Keratinocyte (primary cell): ENCODE results near the gene RARA. TPM values are rescaled to one million over a fixed set of nuclear protein-coding genes. Genes with fewer than 3 reads are reported as not detected.
A peak's percentile ranks its signal among the peaks of the same experiment; 100 is the strongest.
"Not testable (repeated sequence)": the region's sequence is repeated elsewhere in the genome, so short reads cannot be mapped to it uniquely, and the experiment has no call there.

Experiments
- DNase-seq: peaks from one replicate; pipeline ENCODE4 v3.0.0-alpha.2; 2011; ENCODE audit warnings: low read depth, missing footprints, low spot score
- FAIRE-seq: peaks from 2 replicates; lab custom pipeline; 2011; peaks lifted over from hg19 to GRCh38; lab: Jason Lieb, UNC
- H2AFZ ChIP-seq: 2 replicates; pipeline ENCODE4 v1.6.0; 2012; ENCODE audit warnings: low read length, control low read depth, inconsistent platforms; ENCODE audit not compliant: control insufficient read depth
- H3K27ac ChIP-seq: 2 replicates; pipeline ENCODE4 v1.5.1; 2011; ENCODE audit warnings: low read length; ENCODE audit not compliant: control insufficient read depth, insufficient read depth
- H3K27me3 ChIP-seq: 3 replicates; pipeline ENCODE4 v1.6.0; 2011; ENCODE audit warnings: low read length; ENCODE audit not compliant: control insufficient read depth, insufficient read depth; ENCODE audit errors: extremely low read depth
- H3K36me3 ChIP-seq, 2 experiments: 2 replicates in 1 of 2; 3 replicates in 1 of 2; pipeline ENCODE4 v1.5.1; 2011; ENCODE audit warnings: low read length in 2 of 2, mild to moderate bottlenecking in 1 of 2; ENCODE audit not compliant: control insufficient read depth in 2 of 2, insufficient read depth in 2 of 2; ENCODE audit errors: extremely low read depth in 1 of 2
- H3K4me1 ChIP-seq: 3 replicates; pipeline ENCODE4 v1.5.1; 2011; ENCODE audit warnings: low read length; ENCODE audit not compliant: control insufficient read depth, insufficient read depth; ENCODE audit errors: extremely low read depth
- H3K4me2 ChIP-seq: 3 replicates; pipeline ENCODE4 v1.6.0; 2011; ENCODE audit warnings: low read depth, low read length; ENCODE audit not compliant: control insufficient read depth, insufficient read depth; ENCODE audit errors: extremely low read depth
- H3K4me3 ChIP-seq, 3 experiments: fragments of 200-600 bp in 1 of 3; sonication (generic) in 1 of 3; 2 replicates in 2 of 3; 3 replicates in 1 of 3; pipeline ENCODE4 v1.5.1; 2011 to 2016; ENCODE audit warnings: low read length in 3 of 3, mild to moderate bottlenecking in 3 of 3, control low read depth in 2 of 3, inconsistent platforms in 1 of 3, low read depth in 1 of 3, mixed read lengths in 1 of 3, mixed run types in 1 of 3, moderate library complexity in 1 of 3; ENCODE audit not compliant: control insufficient read depth in 2 of 3, insufficient read depth in 2 of 3; ENCODE audit errors: extremely low read depth in 1 of 3
- H3K79me2 ChIP-seq: 2 replicates; pipeline ENCODE4 v1.6.0; 2012; ENCODE audit warnings: low read length; ENCODE audit not compliant: control insufficient read depth, insufficient read depth
- H3K9ac ChIP-seq: 3 replicates; pipeline ENCODE4 v1.6.0; 2011; ENCODE audit warnings: low read length; ENCODE audit not compliant: control insufficient read depth, insufficient read depth; ENCODE audit errors: extremely low read depth
- H3K9me1 ChIP-seq: 3 replicates; pipeline ENCODE4 v1.6.0; 2011; ENCODE audit warnings: low read length; ENCODE audit not compliant: control insufficient read depth, insufficient read depth; ENCODE audit errors: extremely low read depth
- H3K9me3 ChIP-seq: 2 replicates; pipeline ENCODE4 v1.5.1; 2012; ENCODE audit warnings: low read depth, low read length; ENCODE audit not compliant: control insufficient read depth
- H4K20me1 ChIP-seq: 3 replicates; pipeline ENCODE4 v1.6.0; 2011; ENCODE audit warnings: low read length; ENCODE audit not compliant: control insufficient read depth, insufficient read depth; ENCODE audit errors: extremely low read depth
- CTCF ChIP-seq, 3 experiments: IDR thresholded peaks in 1 of 3; conservative IDR thresholded peaks in 1 of 3; optimal IDR thresholded peaks in 1 of 3; 2 replicates in 2 of 3; 3 replicates in 1 of 3; pipeline versions ENCODE3 to v1.5.1; 2011; ENCODE audit warnings: low read length in 3 of 3, mild to moderate bottlenecking in 3 of 3, moderate library complexity in 2 of 3, control low read depth in 1 of 3, inconsistent platforms in 1 of 3; ENCODE audit not compliant: insufficient read depth in 2 of 3; ENCODE audit errors: extremely low read depth in 1 of 3
- EZH2 ChIP-seq: IDR thresholded peaks from one replicate; pipeline ENCODE4 v1.6.1; 2012; ENCODE audit warnings: inconsistent platforms, mild to moderate bottlenecking, low read length, moderate library complexity
- dilution Hi-C: fragments of 300-500 bp; cut with MboI; formaldehyde crosslinking; loops from one replicate; pipeline ENCODE4 v1.7.0; 2020; ENCODE audit warnings: low sequenced_read_pairs; ENCODE audit not compliant: extremely low pct_ligation_motif_present
- polyA plus RNA-seq, 5 experiments: library from polyadenylated mRNA; depleted of rRNA in 3 of 5; stranded (reverse) in 3 of 5; stranded (forward) in 1 of 5; unstranded in 1 of 5; fragments of >200 nt; gene quantifications; 1 replicate in 1 of 5; 2 replicates in 3 of 5; 3 replicates in 1 of 5; pipeline versions ENCODE4 v1.2.1 to v1.2.3, GENCODE V29; 2011 to 2012; ENCODE audit warnings: missing spikeins in 2 of 5, low read depth in 1 of 5, low replicate concordance in 1 of 5

RARA gene
- polyA plus RNA-seq, 1 donor (not counting 4 experiments of a cell fraction or from before 2014, with no cell fraction given) = 3.8 TPM

- H2AFZ ChIP-seq, H3K4me3 ChIP-seq, H3K9me3 ChIP-seq, H3K9ac ChIP-seq, H3K4me2 ChIP-seq, H3K79me2 ChIP-seq, H3K27me3 ChIP-seq, FAIRE-seq, H3K9me1 ChIP-seq, DNase-seq, H4K20me1 ChIP-seq, H3K27ac ChIP-seq: not testable (repeated sequence)
- dilution Hi-C loops = loop anchor here (5.0 kb wide), 1 partner anchor 57 kb away; the partner anchor contains the start of gene GJD3
- peaks cover 0 to 31% of the 10 kb centered on the region in 2 experiments for H3K36me3 ChIP-seq
- peaks cover 45% of the 10 kb centered on the region for H3K4me1 ChIP-seq
Measured at GRCh38 chr17:40304866-40305265, 4.1 kb upstream of the RARA start.

DNA sequence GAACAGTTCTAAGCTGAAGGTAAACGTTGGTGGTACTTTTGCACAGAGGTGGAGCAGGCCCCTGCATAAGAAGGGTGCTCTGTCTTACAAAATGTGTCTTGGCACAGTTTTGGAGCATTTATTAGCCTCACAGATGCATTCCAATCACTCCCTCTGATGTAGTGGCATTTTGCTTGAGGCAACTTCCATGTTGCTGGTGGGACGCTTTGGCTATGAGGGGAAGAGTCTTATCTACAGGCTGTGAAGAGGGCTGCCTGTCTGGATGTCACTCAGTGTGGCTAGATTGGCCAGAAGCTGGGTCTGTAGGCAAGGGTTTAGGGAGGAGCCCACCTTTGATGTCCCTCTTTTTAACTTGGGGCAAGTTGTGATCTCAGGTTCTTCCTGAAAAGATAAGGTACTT, 2.6 kb upstream of the RARA start:
- no peak for TF ChIP-seq CTCF (optimal IDR thresholded peaks at IDR 0.05 in 1 of 3, IDR thresholded peaks at IDR 0.05 in 1 of 3, conservative IDR thresholded peaks at IDR 0.05 in 1 of 3; ENCODE audit: extremely low read depth in 1 of 3, insufficient read depth in 2 of 3, low read length in 3 of 3)
- no peak for TF ChIP-seq EZH2
- H3K9ac ChIP-seq = no peak overlapping the region
- dilution Hi-C loops = no loop called here

More for the DNA sequence above, 2.6 kb upstream of the RARA start:
- peak overlapping the region; percentile 19 for H3K4me2 ChIP-seq
- H3K79me2 ChIP-seq = no peaks in the 10 kb centered on the region
- no peaks in the 10 kb centered on the region for H3K9me1 ChIP-seq
- H3K27me3 ChIP-seq = no peaks in the 10 kb centered on the region
- FAIRE-seq (no peak), DNase-seq (no peak)
- H3K4me3 ChIP-seq = no peak overlapping the region
- H2AFZ ChIP-seq = no peak overlapping the region
- no peak overlapping the region for H3K27ac ChIP-seq
- no peaks in the 10 kb centered on the region for H4K20me1 ChIP-seq
- H3K36me3 ChIP-seq = peaks cover 0 to 21% of the 10 kb centered on the region in 2 experiments
- no peaks in the 10 kb centered on the region for H3K9me3 ChIP-seq
- H3K4me1 ChIP-seq = peaks cover 60% of the 10 kb centered on the region
